Measurements from ENCODE around the gene BRINP3.

BRINP3 gene

GRCh38 chr1:190403402-190403801, 74.3 kb downstream of the BRINP3 start:
- no peaks in the 10 kb centered on the region for H3K9me3 ChIP-seq
- no peaks in the 10 kb centered on the region for H3K27me3 ChIP-seq
- peaks cover 7% of the 10 kb centered on the region; the same call in 1 of the 2 replicates for H3K4me1 ChIP-seq
- TF ChIP-seq Cebpa-rat (IDR thresholded peaks at IDR 0.05), result no peak
- H3K36me3 ChIP-seq, result no peaks in the 10 kb centered on the region
- H4K20me1 ChIP-seq, result no peaks in the 10 kb centered on the region
- H3K27ac ChIP-seq, result no peak overlapping the region
- no peak overlapping the region for H3K4me2 ChIP-seq
- H3K4me3 ChIP-seq, result no peak overlapping the region
- no peak overlapping the region for H3K9ac ChIP-seq

- no peak overlapping the region for H3K27ac ChIP-seq
- H3K27me3 ChIP-seq, result no peaks in the 10 kb centered on the region
- TF ChIP-seq Cebpa-rat (IDR thresholded peaks at IDR 0.05), result no peak
- no peak overlapping the region for H3K9ac ChIP-seq
- no peaks in the 10 kb centered on the region for H3K36me3 ChIP-seq
- H3K4me1 ChIP-seq, result peaks cover 7% of the 10 kb centered on the region; the same call in 1 of the 2 replicates
- H3K4me2 ChIP-seq, result peak overlapping the region; percentile 43
- H3K9me3 ChIP-seq, result no peaks in the 10 kb centered on the region
- no peaks in the 10 kb centered on the region for H4K20me1 ChIP-seq
- H3K4me3 ChIP-seq, result peak overlapping the region; percentile 19; the same call in 1 of the 2 replicates
Measured at GRCh38 chr1:190399233-190399632, 78.4 kb downstream of the BRINP3 start.

DNA sequence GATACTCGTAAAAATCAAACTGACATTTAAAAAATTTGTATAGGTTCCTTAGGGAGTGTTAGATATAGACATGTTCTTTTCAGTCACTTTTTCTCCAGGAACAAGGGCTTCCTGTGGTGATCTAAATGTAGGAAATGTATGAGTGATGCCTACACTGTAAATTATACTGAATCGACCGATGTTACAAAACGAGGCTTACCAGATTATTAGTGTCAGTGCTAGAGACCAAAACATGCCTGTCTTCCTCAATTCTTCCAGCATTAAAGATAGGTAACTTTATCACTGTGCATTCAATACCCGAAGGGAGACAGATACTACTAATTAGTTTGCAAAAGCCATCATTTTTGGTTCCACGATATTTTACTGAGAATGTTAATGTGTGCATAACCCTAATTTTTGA, 86.1 kb downstream of the BRINP3 start:
- Histone ChIP-seq H3K36me3 (no peaks in the 10 kb centered on the region), H3K4me1 (no peaks in the 10 kb centered on the region), H4K20me1 (no peaks in the 10 kb centered on the region), H3K9ac (no peak overlapping the region), H3K4me2 (no peak overlapping the region), H3K4me3 (no peak overlapping the region), H3K27ac (no peak overlapping the region), H3K27me3 (no peaks in the 10 kb centered on the region), H3K9me3 (no peaks in the 10 kb centered on the region)
- TF ChIP-seq Cebpa-rat (IDR thresholded peaks at IDR 0.05), result no peak

DNA sequence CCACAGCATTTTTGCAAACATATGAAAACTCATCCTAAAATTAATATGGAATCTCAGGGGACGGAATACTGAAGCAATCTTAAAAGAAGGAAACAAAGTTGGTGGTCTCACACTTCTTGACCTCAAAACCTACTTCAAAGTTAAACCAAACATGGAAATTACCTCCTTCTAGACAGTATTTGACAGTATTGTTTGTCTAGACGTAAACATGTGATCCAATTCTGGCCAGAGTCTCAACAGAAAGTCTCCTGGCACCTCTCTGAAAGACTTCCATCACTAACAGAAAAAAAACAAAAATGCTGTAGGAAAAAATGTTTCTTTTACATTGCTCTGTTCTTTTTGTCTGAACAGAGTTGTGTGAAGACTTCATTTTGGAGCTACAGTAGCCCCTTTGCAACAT, 99.7 kb downstream of the BRINP3 start:
- Histone ChIP-seq H4K20me1 (no peaks in the 10 kb centered on the region), H3K27me3 (no peaks in the 10 kb centered on the region), H3K4me3 (no peak overlapping the region), H3K9ac (no peak overlapping the region), H3K27ac (no peak overlapping the region; the same call in 1 of the 2 replicates), H3K9me3 (no peaks in the 10 kb centered on the region), H3K36me3 (no peaks in the 10 kb centered on the region), H3K4me1 (peaks cover 24% of the 10 kb centered on the region), H3K4me2 (peak overlapping the region; percentile 49)
- TF ChIP-seq Cebpa-rat (IDR thresholded peaks at IDR 0.05), result no peak

GRCh38 chr1:190377294-190377693, 100.4 kb downstream of the BRINP3 start:
- Histone ChIP-seq H3K9me3 (no peaks in the 10 kb centered on the region), H3K27ac (no peak overlapping the region), H3K27me3 (no peaks in the 10 kb centered on the region), H3K36me3 (no peaks in the 10 kb centered on the region), H3K4me3 (no peak overlapping the region), H4K20me1 (no peaks in the 10 kb centered on the region), H3K4me2 (peak overlapping the region; percentile 65), H3K9ac (no peak overlapping the region), H3K4me1 (peaks cover 24% of the 10 kb centered on the region)
- TF ChIP-seq Cebpa-rat (IDR thresholded peaks at IDR 0.05), result no peak

- no peak overlapping the region for H3K4me3 ChIP-seq
- no peak overlapping the region for H3K27ac ChIP-seq
- H3K4me2 ChIP-seq, result no peak overlapping the region
- peaks cover 24% of the 10 kb centered on the region for H3K4me1 ChIP-seq
- no peaks in the 10 kb centered on the region for H3K27me3 ChIP-seq
- H4K20me1 ChIP-seq, result no peaks in the 10 kb centered on the region
- H3K9me3 ChIP-seq, result no peaks in the 10 kb centered on the region
- no peak overlapping the region for H3K9ac ChIP-seq
- no peak for TF ChIP-seq Cebpa-rat (IDR thresholded peaks at IDR 0.05)
- no peaks in the 10 kb centered on the region for H3K36me3 ChIP-seq
Measured at GRCh38 chr1:190376044-190376443, 101.6 kb downstream of the BRINP3 start.

DNA sequence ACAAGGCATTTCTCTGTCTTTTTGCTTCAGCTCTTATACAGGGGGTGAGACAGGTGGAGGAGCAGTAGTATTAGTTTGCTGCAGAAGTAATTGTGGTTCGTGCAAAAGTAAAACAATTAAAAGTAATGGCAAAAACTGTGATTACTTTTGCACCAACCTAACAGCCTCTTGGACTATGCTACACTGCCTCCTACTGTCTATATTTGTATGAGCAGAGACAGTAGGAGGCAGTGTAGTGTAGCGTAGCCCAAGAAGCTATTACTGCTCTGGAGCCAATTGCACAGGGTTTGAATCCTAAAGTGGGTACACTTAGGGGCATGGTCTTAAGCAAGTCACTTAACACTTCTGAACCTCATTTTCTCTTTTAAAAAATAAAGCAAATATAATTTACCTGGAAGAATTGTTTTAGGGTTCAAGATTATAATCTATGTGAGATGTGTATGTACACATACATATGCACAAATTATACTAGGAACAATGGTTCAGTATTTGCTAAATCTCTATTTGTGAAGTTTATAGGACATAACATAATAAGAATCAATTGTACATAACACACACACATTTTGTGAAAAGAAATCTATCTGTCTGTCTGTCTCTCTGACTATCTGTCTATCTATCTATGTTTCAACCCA, 103.8 kb downstream of the BRINP3 start:
- Histone ChIP-seq H3K9me3 (no peaks in the 10 kb centered on the region), H3K27ac (no peak overlapping the region), H4K20me1 (no peaks in the 10 kb centered on the region), H3K4me2 (no peak overlapping the region), H3K4me3 (no peak overlapping the region), H3K4me1 (peaks cover 24% of the 10 kb centered on the region), H3K9ac (no peak overlapping the region), H3K36me3 (no peaks in the 10 kb centered on the region), H3K27me3 (no peaks in the 10 kb centered on the region)
- no peak for TF ChIP-seq Cebpa-rat (IDR thresholded peaks at IDR 0.05)

GRCh38 chr1:190367200-190367599, 110.5 kb downstream of the BRINP3 start:
- H3K27me3 ChIP-seq, result no peaks in the 10 kb centered on the region
- no peak overlapping the region for H3K9ac ChIP-seq
- H3K4me3 ChIP-seq, result no peak overlapping the region
- H3K36me3 ChIP-seq, result no peaks in the 10 kb centered on the region
- no peak overlapping the region for H3K4me2 ChIP-seq
- no peaks in the 10 kb centered on the region for H4K20me1 ChIP-seq
- H3K27ac ChIP-seq, result no peak overlapping the region
- TF ChIP-seq Cebpa-rat (IDR thresholded peaks at IDR 0.05), result no peak
- H3K4me1 ChIP-seq, result no peaks in the 10 kb centered on the region
- peaks cover 22% of the 10 kb centered on the region for H3K9me3 ChIP-seq

DNA sequence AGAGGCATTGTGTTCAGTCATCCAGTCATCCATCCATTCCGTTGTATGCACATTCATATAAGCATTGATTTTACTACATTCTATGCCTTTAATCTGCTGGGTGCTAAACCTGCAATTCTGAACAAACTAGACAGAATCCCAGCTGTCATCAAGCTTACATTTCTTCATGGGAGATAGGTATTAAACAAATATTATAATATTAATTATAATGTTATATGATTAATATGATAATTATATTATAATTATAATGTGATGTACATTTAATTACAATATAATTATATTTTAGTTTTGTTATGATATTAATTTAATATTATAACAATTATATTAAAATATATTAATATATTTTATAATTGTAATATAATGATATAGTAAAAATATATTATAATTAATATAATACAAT, 112.4 kb downstream of the BRINP3 start:
- Histone ChIP-seq H3K36me3 (no peaks in the 10 kb centered on the region), H4K20me1 (no peaks in the 10 kb centered on the region), H3K4me2 (no peak overlapping the region), H3K4me3 (no peak overlapping the region), H3K9me3 (peaks cover 22% of the 10 kb centered on the region), H3K9ac (no peak overlapping the region), H3K4me1 (no peaks in the 10 kb centered on the region), H3K27me3 (no peaks in the 10 kb centered on the region), H3K27ac (no peak overlapping the region)
- TF ChIP-seq Cebpa-rat (IDR thresholded peaks at IDR 0.05), result no peak

DNA sequence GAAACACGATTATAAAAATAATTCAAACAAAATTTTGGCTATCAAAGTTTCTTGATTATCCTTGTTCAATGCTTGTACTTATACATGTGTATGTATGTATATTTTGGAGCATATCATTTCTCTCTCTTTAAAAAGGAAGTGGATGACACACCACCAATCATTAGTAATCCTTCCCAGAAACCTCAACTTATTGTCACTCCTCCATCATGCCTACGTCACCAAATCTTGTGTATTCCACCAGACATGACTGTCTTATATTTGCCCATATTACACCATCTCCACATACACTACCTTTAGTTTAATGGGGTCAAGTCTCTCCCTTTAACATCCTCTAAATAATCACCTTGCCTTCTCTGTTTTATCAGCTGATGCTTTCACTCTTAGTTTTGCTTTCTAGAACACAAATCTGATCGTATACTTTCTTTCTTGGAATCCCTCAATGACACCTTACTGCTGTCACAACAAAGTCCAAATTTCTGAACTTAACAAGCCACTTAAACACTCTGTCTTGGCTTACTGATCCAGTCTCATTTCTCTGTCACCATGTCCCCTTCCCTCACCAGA, 124.0 kb downstream of the BRINP3 start:
- no peaks in the 10 kb centered on the region for H3K9me3 ChIP-seq
- H3K27ac ChIP-seq, result no peak overlapping the region
- TF ChIP-seq Cebpa-rat (IDR thresholded peaks at IDR 0.05), result no peak
- H3K27me3 ChIP-seq, result no peaks in the 10 kb centered on the region
- no peaks in the 10 kb centered on the region for H4K20me1 ChIP-seq
- no peaks in the 10 kb centered on the region for H3K4me1 ChIP-seq
- no peak overlapping the region for H3K4me3 ChIP-seq
- H3K4me2 ChIP-seq, result no peak overlapping the region
- H3K36me3 ChIP-seq, result no peaks in the 10 kb centered on the region
- H3K9ac ChIP-seq, result no peak overlapping the region
